ENCODE data around the gene ZER1.
A peak's percentile ranks its signal among the peaks of the same experiment; 100 is the strongest.

ZER1 gene

DNA sequence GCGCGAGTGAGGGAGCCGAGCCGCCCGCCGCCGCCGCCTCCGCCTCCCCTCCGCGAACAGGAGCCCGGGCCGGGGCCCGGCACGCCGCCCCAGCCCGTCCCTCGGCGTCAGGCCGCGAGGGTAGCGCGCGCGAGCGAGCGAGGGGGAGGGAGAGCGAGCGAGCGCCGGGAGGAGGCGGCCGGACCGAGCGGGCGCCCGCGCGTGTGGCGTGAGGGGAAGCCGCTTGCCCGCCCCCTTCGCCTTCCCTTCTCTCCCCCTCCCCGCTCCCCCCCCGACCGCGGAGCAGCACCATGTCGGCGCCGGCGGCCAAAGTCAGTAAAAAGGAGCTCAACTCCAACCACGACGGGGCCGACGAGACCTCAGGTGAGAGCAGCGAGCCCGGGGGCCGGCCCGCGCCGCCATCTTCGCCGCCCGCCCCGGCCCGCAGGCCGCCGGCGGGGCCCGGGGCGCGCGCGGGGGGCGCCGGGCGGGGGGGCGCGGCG is 82.4 kb downstream of the ZER1 start:
- DNase-seq, result no peak

DNA sequence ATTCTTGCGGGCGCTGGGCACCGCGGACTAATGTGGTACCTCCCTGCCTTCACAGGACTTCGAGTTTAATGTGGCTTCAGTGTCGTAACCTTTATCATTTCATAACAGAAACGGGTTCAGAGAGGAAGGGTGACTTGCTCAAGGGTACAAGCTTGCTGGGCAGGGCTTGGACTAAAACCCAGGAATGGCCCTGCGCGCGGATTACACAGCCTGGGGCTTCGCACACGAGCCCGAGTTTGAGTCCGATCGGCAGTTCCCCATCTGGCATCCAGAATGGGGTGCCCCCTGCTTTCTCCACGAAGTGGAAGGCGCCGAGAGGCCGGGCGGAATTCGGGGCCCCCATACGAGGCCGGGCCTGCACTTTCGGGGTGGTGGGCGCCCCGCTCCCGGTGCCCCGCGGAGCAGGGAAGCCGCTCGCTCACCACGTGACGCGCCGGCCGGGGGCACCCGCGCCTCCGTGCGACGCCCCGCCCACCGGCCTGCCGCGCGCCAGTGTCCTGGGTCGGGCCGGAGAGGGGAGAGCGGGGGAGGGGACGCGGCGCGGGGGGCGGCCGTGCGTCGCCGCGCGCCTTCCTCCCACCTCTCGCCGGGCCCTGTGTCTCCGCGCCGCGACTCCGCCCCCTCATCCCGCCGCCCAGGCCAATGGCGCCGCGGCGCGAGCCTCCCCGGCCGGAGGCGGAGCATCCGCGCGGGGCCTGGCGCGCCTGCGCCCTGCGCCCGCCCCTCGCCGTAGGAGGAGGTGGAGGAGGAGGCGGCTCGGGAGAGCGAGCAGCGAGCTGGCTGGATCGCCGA is 83.0 kb downstream of the ZER1 start, which contains the start of gene SET:
Gene SET (plus strand): TSS at position 722 of the 792 bp plus-strand sequence. CDS start 361 bp downstream, outside the sequence.
- peak; percentile 28 for DNase-seq

DNA sequence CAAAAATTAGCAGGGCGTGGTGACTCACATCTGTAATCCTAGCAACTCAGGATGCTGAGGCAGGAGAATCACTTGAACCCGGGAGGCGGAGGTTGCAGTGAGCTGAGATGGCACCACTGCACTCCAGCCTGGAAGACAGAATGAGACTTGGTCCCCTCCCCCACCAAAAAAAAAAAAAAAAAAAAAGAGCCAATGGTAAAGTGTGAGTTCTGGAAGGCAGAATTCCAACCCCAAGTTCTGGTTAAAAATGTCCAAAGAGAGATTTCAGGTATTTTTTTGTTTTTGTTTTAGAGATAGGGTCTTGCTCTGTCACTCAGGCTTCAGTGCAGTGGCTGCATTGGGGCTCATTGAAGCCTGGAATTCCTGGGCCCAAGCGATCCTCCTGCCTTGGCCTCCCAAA is 84.3 kb downstream of the ZER1 start:
- DNase-seq, result no peak

DNA sequence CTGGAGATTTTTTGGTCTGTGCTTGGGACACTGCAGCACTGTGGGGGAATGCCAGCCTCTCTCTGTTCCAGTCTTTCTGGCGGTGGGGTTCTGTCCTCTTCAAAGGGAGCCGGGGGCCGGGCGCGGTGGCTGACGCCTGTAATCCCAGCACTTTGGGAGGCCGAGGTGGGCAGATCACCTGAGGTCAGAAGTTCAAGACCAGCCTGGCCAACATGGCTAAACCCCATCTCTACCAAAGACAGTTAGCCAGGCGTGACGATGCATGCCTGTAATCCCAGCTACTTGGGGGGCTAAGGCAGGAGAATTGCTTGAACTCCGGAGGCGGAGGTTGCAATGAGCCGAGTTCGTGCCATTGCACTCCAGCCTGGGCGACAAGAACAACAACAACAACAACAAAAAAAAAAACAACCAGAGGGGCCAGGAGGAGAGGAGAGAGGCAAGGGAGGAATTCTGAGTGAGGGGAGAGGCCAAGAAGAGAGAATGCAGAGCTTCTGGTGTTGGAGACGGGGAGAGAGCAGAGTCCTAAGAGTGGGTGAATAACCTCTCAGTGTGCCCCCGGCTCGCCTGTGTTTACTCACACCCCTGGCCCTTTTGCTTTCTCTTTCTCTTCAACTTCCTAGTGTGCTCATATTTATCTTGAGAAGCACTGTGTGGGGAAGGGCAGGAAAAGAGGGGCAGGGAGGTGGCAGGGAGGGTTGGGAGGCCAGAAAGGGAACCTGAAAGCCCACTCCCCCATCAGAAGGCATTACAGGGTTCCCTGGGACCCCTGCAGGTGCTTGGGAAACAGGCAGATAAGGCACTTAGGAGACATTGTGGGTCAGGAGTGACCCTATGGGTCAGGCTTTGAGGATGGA is 85.9 kb downstream of the ZER1 start:
- DNase-seq, result no peak

DNA sequence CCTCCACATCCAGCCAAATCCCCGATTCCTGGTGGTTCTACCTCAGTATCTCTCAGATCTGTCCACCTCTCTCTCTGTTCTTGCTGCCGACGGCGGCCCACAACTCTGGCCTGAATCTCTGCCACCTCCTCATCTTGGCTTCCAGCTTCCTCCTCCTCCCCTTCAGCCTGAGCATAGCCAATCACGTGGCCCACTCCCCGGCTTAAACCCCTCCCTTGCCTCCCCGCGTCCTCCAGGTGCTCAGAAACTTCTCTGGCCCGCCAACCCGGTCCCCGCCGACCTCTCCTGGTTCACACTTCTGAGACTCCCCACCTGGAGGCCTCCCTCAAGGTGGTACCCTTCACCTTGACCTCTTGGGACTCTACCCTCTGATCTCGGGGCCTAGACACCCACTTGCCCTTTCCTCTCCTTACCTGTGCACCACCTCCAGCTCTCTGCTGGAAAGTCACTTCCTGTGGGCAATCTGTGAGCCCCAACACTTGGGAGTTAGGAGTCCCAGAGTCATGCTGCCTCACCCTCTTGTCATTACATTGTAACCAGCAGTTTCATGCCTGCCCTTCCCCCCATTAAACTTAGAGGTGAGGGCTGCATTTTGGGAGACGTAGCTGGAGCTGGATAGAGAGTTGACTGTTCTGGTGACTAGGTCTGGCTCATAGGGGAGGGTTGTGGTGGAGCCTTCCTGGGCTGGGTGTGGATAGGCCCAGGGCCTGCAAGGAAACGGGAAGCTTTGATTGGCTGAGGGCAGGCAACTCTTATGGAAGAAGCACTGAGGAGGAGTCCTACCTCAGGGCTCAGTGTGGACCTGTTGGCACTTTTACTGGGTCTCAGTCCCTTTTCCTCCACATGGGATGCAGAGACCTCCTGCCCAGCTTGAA is 87.2 kb downstream of the ZER1 start:
- peak; percentile 22 for DNase-seq

DNA sequence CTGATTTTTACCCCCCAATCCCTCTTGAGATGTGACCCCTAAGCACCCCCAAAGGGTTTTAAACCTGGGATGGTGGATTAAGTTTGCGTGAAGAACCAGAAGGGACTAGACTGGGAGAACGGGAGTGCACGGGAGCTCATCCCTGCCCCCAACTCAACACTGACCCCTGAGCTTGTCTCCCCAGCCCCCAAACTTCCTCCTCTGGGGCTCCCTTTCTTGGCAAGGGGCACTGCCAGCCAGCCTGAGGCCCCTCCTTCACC is 87.7 kb downstream of the ZER1 start:
- DNase-seq, result no peak

DNA sequence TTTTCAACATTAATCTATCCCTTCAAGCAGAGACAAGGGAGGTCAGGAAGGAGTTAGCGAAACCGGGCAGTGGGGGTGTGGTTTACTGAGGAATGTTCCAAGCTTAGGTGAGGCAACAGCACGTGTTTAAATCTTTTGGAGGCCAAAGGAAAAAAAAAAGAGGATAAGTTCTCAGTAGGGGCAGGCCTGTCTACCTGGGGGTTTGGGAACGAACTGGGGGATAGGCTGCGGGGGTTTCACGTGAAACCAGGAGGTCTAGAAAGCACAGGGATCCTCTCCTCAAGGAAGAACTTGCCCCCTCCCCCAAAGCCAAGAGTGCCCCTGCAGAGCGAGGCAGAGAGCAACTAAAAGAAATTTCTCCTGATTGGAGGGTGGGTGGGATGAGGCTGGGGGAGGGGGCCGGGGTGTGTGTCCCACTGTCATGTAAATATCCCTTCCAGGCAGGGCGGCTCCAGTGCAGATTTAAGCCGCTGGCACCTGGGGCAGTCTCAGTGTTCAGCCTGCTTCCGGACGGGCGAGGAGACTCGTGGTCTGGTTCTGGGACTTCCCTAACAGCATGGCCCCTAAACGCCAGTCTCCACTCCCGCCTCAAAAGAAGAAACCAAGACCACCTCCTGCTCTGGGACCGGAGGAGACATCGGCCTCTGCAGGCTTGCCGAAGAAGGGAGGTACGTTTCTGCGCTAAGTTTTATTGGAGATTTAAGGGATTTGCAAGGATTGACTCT is 88.2 kb downstream of the ZER1 start:
- no peak for DNase-seq
